Neural progenitor cell (in vitro differentiated cells): ENCODE data around the gene RBM26. TPM values are rescaled to one million over a fixed set of nuclear protein-coding genes. Genes with fewer than 3 reads are reported as not detected.

Experiments used
- DNase-seq: peaks from one replicate; pipeline ENCODE4 v3.0.0-alpha.2; 2016; ENCODE audit warnings: low spot score
- H2AFZ ChIP-seq: fragments of 200-600 bp; sonication (generic); replicated peaks from 2 replicates; pipeline ENCODE4 v1.6.1; 2016; ENCODE audit warnings: antibody characterized with exemption
- H3F3A ChIP-seq: fragments of 200-600 bp; sonication (generic); 2 replicates; pipeline ENCODE4 v1.6.1; 2016; ENCODE audit warnings: antibody characterized with exemption, low read depth
- H3K27ac ChIP-seq: fragments of 200-600 bp; sonication (generic); 2 replicates; pipeline ENCODE4 v1.5.1; 2016; ENCODE audit warnings: mild to moderate bottlenecking
- H3K27me3 ChIP-seq: fragments of 200-600 bp; sonication (generic); 2 replicates; pipeline ENCODE4 v1.6.1; 2016; ENCODE audit warnings: mild to moderate bottlenecking, moderate library complexity
- H3K36me3 ChIP-seq: fragments of 200-600 bp; sonication (generic); 2 replicates; pipeline ENCODE4 v1.5.1; 2016
- H3K4me1 ChIP-seq: fragments of 200-600 bp; sonication (generic); 2 replicates; pipeline ENCODE4 v1.6.1; 2016; ENCODE audit warnings: mixed run types
- H3K4me2 ChIP-seq: fragments of 200-600 bp; sonication (generic); 2 replicates; pipeline ENCODE4 v1.6.1; 2016
- H3K4me3 ChIP-seq: fragments of 200-600 bp; sonication (generic); 2 replicates; pipeline ENCODE4 v1.5.1; 2016
- H3K79me2 ChIP-seq: fragments of 200-600 bp; sonication (generic); 2 replicates; pipeline ENCODE4 v1.6.1; 2016; ENCODE audit warnings: low read depth
- H3K9ac ChIP-seq: fragments of 200-600 bp; sonication (generic); 2 replicates; pipeline ENCODE4 v1.6.1; 2016
- H3K9me3 ChIP-seq: fragments of 200-600 bp; sonication (generic); 2 replicates; pipeline ENCODE4 v1.5.1; 2016; ENCODE audit warnings: low read depth
- H4K20me1 ChIP-seq: fragments of 200-600 bp; sonication (generic); 2 replicates; pipeline ENCODE4 v1.6.1; 2016; ENCODE audit warnings: low read depth
- H3K27ac Mint-ChIP-seq: 3 replicates; pipeline ENCODE4 v1.8.0; 2021; ENCODE audit warnings: mixed read lengths
- H3K27me3 Mint-ChIP-seq: 2 replicates; pipeline ENCODE4 v1.8.0; 2022; ENCODE audit warnings: low read depth, mild to moderate bottlenecking, inconsistent platforms, moderate library complexity, mixed read lengths; ENCODE audit not compliant: insufficient read depth
- H3K36me3 Mint-ChIP-seq: 3 replicates; pipeline ENCODE4 v1.8.0; 2021; ENCODE audit warnings: mixed read lengths
- H3K4me1 Mint-ChIP-seq: 3 replicates; pipeline ENCODE4 v1.8.0; 2021; ENCODE audit warnings: mixed read lengths
- H3K4me3 Mint-ChIP-seq: 3 replicates; pipeline ENCODE4 v1.8.0; 2021; ENCODE audit warnings: mild to moderate bottlenecking, moderate library complexity, mixed read lengths
- H3K9me3 Mint-ChIP-seq: 3 replicates; pipeline ENCODE4 v1.8.0; 2020; ENCODE audit warnings: mixed read lengths
- EZH2 ChIP-seq: fragments of 200-600 bp; sonication (generic); IDR thresholded peaks from 2 replicates; pipeline ENCODE4 v1.6.1; 2017; ENCODE audit warnings: antibody characterized with exemption, mild to moderate bottlenecking, moderate library complexity
- EZH2phosphoT487 ChIP-seq: fragments of 200-600 bp; sonication (generic); IDR thresholded peaks from 2 replicates; pipeline ENCODE4 v1.6.1; 2017; ENCODE audit warnings: antibody characterized with exemption
- total RNA-seq: library from RNA; depleted of rRNA; stranded (reverse); fragments of >200 nt; gene quantifications from 2 replicates; pipeline ENCODE4 v1.2.3, GENCODE V29; 2015; ENCODE audit warnings: low replicate concordance
- TF ChIP-seq, protein P1 (sequence below): fragments of 200-600 bp; sonication (generic); IDR thresholded peaks from 2 replicates; pipeline ENCODE4 v1.5.1; 2017; ENCODE audit warnings: antibody characterized with exemption, mild to moderate bottlenecking

The RBM26 gene
- total RNA-seq, 1 donor from 2014 or later: 136 TPM

DNA sequence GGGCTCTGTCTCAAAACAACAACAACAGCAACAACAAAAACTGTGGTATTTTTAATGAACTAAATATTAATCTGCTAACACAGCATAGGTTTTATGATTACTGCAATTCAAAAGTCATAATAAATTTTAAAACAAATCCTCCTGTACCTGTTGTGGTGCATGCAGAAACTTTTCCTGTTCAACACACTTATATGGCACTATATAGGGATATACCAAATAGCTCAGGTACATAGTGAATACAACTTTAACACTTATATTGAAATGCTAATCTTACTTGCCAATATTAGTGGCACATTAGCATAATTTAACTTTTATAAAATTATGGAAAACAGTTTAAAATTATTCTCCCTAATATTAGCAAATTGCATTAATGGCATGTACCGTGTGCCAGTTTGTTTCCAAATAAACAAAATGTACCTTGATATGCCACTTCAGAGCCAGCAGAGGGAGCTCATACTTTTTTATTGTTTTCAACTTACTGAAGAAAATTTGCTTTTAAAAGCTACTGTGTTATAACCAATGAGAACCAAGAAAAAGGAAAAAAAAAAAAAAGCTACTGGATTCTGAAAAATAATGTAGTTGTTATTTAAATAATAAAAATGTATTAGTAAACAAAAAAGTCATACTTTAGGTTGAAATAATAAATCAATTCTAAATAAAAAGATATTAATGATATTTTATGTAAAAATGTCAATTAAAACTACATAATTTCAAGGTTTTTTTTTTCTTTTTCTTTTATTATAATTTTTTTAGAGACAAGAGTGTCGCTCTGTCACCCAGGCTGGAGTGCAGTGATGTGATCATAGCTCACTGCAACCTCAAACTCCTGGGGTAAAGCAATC, 18.0 kb upstream of the RBM26 start:
- Mint-ChIP-seq H3K4me3 (no peak overlapping the region), H3K4me1 (peaks cover 20% of the 10 kb centered on the region), H3K27me3 (no peaks in the 10 kb centered on the region), H3K27ac (no peak overlapping the region), H3K36me3 (no peaks in the 10 kb centered on the region), H3K9me3 (no peaks in the 10 kb centered on the region)
- TF ChIP-seq, protein P1, sequence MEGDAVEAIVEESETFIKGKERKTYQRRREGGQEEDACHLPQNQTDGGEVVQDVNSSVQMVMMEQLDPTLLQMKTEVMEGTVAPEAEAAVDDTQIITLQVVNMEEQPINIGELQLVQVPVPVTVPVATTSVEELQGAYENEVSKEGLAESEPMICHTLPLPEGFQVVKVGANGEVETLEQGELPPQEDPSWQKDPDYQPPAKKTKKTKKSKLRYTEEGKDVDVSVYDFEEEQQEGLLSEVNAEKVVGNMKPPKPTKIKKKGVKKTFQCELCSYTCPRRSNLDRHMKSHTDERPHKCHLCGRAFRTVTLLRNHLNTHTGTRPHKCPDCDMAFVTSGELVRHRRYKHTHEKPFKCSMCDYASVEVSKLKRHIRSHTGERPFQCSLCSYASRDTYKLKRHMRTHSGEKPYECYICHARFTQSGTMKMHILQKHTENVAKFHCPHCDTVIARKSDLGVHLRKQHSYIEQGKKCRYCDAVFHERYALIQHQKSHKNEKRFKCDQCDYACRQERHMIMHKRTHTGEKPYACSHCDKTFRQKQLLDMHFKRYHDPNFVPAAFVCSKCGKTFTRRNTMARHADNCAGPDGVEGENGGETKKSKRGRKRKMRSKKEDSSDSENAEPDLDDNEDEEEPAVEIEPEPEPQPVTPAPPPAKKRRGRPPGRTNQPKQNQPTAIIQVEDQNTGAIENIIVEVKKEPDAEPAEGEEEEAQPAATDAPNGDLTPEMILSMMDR: peak; percentile 79
- TF ChIP-seq EZH2: no peak
- no peak overlapping the region for H3K4me2 ChIP-seq
- H3K27ac ChIP-seq: no peak overlapping the region
- no peaks in the 10 kb centered on the region for H4K20me1 ChIP-seq
- H3K9me3 ChIP-seq: no peaks in the 10 kb centered on the region
- no peaks in the 10 kb centered on the region for H3K79me2 ChIP-seq
- DNase-seq: peak; percentile 34
- H2AFZ ChIP-seq: no peak overlapping the region
- no peaks in the 10 kb centered on the region for H3K27me3 ChIP-seq
- H3K9ac ChIP-seq: no peak overlapping the region
- no peak overlapping the region for H3K4me3 ChIP-seq
- H3K4me1 ChIP-seq: no peaks in the 10 kb centered on the region
- no peaks in the 10 kb centered on the region for H3K36me3 ChIP-seq
- H3F3A ChIP-seq: no peaks in the 10 kb centered on the region

DNA sequence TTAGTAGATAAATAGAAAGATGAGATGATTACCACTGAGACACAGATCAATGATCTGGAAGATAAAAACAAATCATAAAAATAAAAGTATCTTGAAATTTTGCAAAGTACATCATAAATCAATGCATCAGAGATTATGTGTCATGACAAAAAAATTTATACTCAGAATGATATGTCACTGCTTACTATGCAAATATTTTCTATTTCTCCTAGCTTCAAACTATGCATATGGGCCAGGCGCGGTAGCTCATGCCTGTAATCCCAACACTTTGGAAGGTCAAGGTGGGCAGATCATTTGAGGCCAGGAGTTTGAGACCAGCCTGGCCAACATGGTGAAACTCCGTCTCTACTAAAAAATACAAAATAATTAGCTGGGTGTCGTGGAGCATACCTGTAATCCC, 17.3 kb upstream of the RBM26 start:
- H3K4me1 Mint-ChIP-seq: peaks cover 13% of the 10 kb centered on the region
- Histone ChIP-seq H3K36me3 (no peaks in the 10 kb centered on the region), H3K27ac (no peak overlapping the region), H3K9ac (no peak overlapping the region), H3K4me3 (no peak overlapping the region), H3K27me3 (no peaks in the 10 kb centered on the region), H2AFZ (no peak overlapping the region), H4K20me1 (no peaks in the 10 kb centered on the region), H3K9me3 (no peaks in the 10 kb centered on the region), H3F3A (no peaks in the 10 kb centered on the region), H3K79me2 (no peaks in the 10 kb centered on the region), H3K4me2 (no peak overlapping the region), H3K4me1 (no peaks in the 10 kb centered on the region)
- no peaks in the 10 kb centered on the region for H3K9me3 Mint-ChIP-seq
- no peaks in the 10 kb centered on the region for H3K27me3 Mint-ChIP-seq
- no peak for TF ChIP-seq EZH2
- no peak for DNase-seq
- H3K36me3 Mint-ChIP-seq: no peaks in the 10 kb centered on the region
- H3K27ac Mint-ChIP-seq: no peak overlapping the region
- H3K4me3 Mint-ChIP-seq: no peak overlapping the region

DNA sequence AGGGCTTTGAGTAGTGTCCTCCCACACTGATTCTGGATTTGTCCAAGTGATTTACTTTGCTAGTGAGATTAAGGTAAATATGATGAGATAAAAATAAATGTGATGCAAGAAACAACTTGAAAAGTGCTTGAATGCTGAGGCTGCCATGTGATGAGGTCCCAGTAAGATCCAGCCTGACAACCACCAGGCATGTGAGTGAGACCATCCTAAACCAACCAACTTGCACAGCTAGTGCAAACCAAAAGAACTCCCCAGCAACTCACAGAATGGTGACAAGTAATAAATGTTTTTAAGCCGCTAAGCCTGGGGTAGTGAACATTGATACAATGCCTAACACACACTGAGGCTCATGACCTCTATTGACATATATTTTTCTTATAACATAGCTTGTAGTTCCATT, 13.3 kb upstream of the RBM26 start:
- Mint-ChIP-seq H3K36me3 (peaks cover 1% of the 10 kb centered on the region), H3K4me3 (no peak overlapping the region), H3K27me3 (no peaks in the 10 kb centered on the region), H3K4me1 (no peaks in the 10 kb centered on the region), H3K27ac (no peak overlapping the region), H3K9me3 (no peaks in the 10 kb centered on the region)
- Histone ChIP-seq H3K79me2 (no peaks in the 10 kb centered on the region), H3K36me3 (no peaks in the 10 kb centered on the region), H3K27me3 (no peaks in the 10 kb centered on the region), H3K4me2 (no peak overlapping the region), H3K4me3 (no peak overlapping the region), H4K20me1 (no peaks in the 10 kb centered on the region), H3K9me3 (no peaks in the 10 kb centered on the region), H2AFZ (no peak overlapping the region), H3K9ac (no peak overlapping the region), H3F3A (no peaks in the 10 kb centered on the region), H3K4me1 (no peaks in the 10 kb centered on the region), H3K27ac (no peak overlapping the region)
- no peak for DNase-seq
- no peak for TF ChIP-seq EZH2phosphoT487
- TF ChIP-seq EZH2: no peak
- TF ChIP-seq, protein P1: no peak

DNA sequence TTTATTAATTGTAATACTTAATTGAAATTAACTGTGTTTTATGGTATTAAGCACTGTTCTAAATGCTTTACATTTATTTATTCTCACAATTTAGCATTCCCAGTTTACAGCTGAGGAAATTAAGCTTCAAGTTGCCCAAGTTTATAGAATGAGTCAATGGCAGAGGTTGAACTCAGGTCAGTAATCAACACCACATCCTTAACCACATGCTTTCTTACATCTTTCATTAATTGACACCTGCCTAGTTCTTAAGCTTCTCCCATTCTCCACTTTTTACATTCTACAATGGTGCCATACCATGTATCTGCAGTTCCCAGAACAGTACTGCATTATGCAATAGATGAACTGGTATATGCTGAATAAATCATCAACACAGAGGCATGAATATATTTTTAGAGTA, 11.7 kb upstream of the RBM26 start:
- no peaks in the 10 kb centered on the region for H4K20me1 ChIP-seq
- H3K4me2 ChIP-seq: no peak overlapping the region
- H3F3A ChIP-seq: no peaks in the 10 kb centered on the region
- no peak for DNase-seq
- H3K79me2 ChIP-seq: no peaks in the 10 kb centered on the region
- H3K4me1 Mint-ChIP-seq: no peaks in the 10 kb centered on the region
- peaks cover 1% of the 10 kb centered on the region for H3K36me3 Mint-ChIP-seq
- H2AFZ ChIP-seq: no peak overlapping the region
- no peak overlapping the region for H3K27ac ChIP-seq
- TF ChIP-seq EZH2phosphoT487 (no peak), EZH2 (no peak)
- TF ChIP-seq, protein P1: no peak
- H3K9me3 ChIP-seq: no peaks in the 10 kb centered on the region
- no peaks in the 10 kb centered on the region for H3K27me3 Mint-ChIP-seq
- no peak overlapping the region for H3K4me3 Mint-ChIP-seq
- H3K27ac Mint-ChIP-seq: no peak overlapping the region
- no peak overlapping the region for H3K4me3 ChIP-seq
- H3K4me1 ChIP-seq: no peaks in the 10 kb centered on the region
- H3K9ac ChIP-seq: no peak overlapping the region
- H3K27me3 ChIP-seq: no peaks in the 10 kb centered on the region
- no peaks in the 10 kb centered on the region for H3K9me3 Mint-ChIP-seq
- no peaks in the 10 kb centered on the region for H3K36me3 ChIP-seq
